A673 (cell line): ENCODE results near the gene VASH2.

Source experiments
- CTCF ChIP-seq: fragments of 300-800, 200-600 bp; sonication (generic); conservative IDR thresholded peaks from 2 replicates; pipeline ENCODE4 v1.5.1; 2017; ENCODE audit warnings: low read depth, mild to moderate bottlenecking, antibody characterized with exemption, low read length, moderate library complexity, mixed read lengths
- EZH2 ChIP-seq: fragments of 200-600 bp; sonication (generic); IDR thresholded peaks from 2 replicates; pipeline ENCODE4 v1.6.1; 2017; ENCODE audit warnings: borderline replicate concordance, low read depth, mild to moderate bottlenecking, mixed read lengths, antibody characterized with exemption, low read length; ENCODE audit not compliant: poor library complexity, severe bottlenecking

GRCh38 chr1:212937034-212937433, 13.3 kb upstream of the VASH2 start:
- TF ChIP-seq CTCF (no peak), EZH2 (no peak)
